ENCODE data around the gene HNRNPF.
A peak's percentile ranks its signal among the peaks of the same experiment; 100 is the strongest.

DNA sequence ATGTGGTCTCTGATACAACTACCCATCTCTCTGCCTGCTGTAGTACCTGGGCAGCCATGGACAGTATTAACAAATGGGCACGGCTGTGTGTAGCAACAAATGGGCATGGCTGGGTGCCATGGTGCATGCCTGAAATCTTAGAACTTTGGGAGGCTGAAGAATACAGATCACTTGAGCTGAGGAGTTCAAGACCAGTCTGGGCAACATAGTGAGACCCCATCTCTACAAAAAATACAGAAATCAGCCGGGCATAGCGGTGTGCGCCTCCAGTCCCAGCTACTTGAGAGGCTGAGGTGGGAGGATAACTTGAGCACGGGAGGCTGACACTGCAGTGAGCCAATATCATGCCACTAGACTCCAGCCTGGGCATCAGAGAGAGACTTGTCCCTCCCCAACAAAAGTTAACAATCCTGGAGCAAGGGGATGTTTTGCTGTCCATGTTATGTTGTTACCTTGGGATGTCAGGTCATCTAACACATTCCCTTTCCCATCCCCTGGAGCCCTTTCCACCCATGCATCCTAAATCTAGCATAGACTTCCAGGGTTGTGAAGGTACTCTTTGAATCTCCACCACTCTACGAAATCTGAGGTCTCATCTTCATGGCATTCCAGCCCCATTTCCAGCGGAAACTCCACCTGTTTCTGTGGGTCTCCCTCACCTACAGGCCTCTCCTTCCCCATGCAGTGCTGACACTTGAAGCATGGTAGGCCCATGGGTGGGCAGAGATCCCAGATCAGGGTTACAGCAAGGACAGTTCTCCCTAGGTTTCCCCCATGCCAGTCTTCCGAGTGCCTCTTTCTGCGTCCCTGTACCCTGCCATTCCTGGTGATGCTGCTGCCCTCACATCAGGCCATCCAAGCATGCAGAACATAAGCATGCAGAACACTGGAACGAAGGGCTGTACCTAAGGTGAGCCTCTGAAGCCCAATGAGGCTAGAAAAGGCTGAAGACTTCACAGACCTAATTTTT, 24.4 kb downstream of the HNRNPF start:
- TF ChIP-seq, protein P1, sequence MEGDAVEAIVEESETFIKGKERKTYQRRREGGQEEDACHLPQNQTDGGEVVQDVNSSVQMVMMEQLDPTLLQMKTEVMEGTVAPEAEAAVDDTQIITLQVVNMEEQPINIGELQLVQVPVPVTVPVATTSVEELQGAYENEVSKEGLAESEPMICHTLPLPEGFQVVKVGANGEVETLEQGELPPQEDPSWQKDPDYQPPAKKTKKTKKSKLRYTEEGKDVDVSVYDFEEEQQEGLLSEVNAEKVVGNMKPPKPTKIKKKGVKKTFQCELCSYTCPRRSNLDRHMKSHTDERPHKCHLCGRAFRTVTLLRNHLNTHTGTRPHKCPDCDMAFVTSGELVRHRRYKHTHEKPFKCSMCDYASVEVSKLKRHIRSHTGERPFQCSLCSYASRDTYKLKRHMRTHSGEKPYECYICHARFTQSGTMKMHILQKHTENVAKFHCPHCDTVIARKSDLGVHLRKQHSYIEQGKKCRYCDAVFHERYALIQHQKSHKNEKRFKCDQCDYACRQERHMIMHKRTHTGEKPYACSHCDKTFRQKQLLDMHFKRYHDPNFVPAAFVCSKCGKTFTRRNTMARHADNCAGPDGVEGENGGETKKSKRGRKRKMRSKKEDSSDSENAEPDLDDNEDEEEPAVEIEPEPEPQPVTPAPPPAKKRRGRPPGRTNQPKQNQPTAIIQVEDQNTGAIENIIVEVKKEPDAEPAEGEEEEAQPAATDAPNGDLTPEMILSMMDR (IDR thresholded peaks at IDR 0.05): no peak
- no peak for TF ChIP-seq EP300 (IDR thresholded peaks at IDR 0.05)
- TF ChIP-seq POLR2A (IDR thresholded peaks at IDR 0.05): no peak
- peak in 2 of 4 donors; percentile 11 to 25 for TF ChIP-seq POLR2AphosphoS5 (IDR thresholded peaks at IDR 0.05)
